WTC11 (cell line): ENCODE measurements around the gene NOG. TPM values are rescaled to one million over a fixed set of nuclear protein-coding genes. Genes with fewer than 3 reads are reported as not detected.

Experiments
- ATAC-seq: fragments of 200-7000 bp; cut with Tn5 transposase; 2 replicates; pipeline ENCODE4 v1.10.0; 2021; ENCODE audit warnings: mild to moderate bottlenecking, moderate library complexity
- CTCF ChIA-PET: fragments of 300-600 bp; sonication (Branson Sonifier 250); formaldehyde crosslinking; loops from one replicate; lab custom pipeline; 2021; ENCODE audit warnings: antibody characterized with exemption; lab: Charles Lee
- POLR2A ChIA-PET: fragments of 350-600 bp; sonication (Branson Sonifier 250); formaldehyde crosslinking; loops from one replicate; lab custom pipeline; 2021; ENCODE audit warnings: antibody characterized with exemption; lab: Charles Lee
- DNase-seq: peaks from one replicate; pipeline ENCODE4 v3.0.0; 2021; ENCODE audit warnings: low spot score
- H3K27ac Mint-ChIP-seq: 2 replicates; pipeline ENCODE4 v1.8.0; 2021; ENCODE audit warnings: mixed read lengths
- H3K27me3 Mint-ChIP-seq: 2 replicates; pipeline ENCODE4 v1.8.0; 2021; ENCODE audit warnings: low read depth, mild to moderate bottlenecking, moderate library complexity, mixed read lengths
- H3K36me3 Mint-ChIP-seq: 2 replicates; pipeline ENCODE4 v1.8.0; 2021; ENCODE audit warnings: mixed read lengths
- H3K4me1 Mint-ChIP-seq: 2 replicates; pipeline ENCODE4 v1.8.0; 2022; ENCODE audit warnings: mixed read lengths
- H3K4me3 Mint-ChIP-seq: 2 replicates; pipeline ENCODE4 v1.8.0; 2021; ENCODE audit warnings: mild to moderate bottlenecking, moderate library complexity, mixed read lengths
- H3K9me3 Mint-ChIP-seq: 2 replicates; pipeline ENCODE4 v1.8.0; 2021; ENCODE audit warnings: mixed read lengths
- E2F4 ChIP-seq: sonication (generic); formaldehyde crosslinking; IDR thresholded peaks from 2 replicates; pipeline ENCODE4 v1.8.1; 2022; ENCODE audit warnings: low read depth, mild to moderate bottlenecking, moderate library complexity, missing genetic modification reagents, borderline replicate concordance
- ELF4 ChIP-seq: sonication (generic); formaldehyde crosslinking; IDR thresholded peaks from 2 replicates; pipeline ENCODE4 v1.8.1; 2022; ENCODE audit warnings: low read depth, mild to moderate bottlenecking, moderate library complexity, missing genetic modification reagents
- HMGA2 ChIP-seq: fragments of 250-450 bp; sonication (Bioruptor Pico); IDR thresholded peaks from 2 replicates; pipeline ENCODE4 v1.4.0; 2021; ENCODE audit warnings: mild to moderate bottlenecking, moderate library complexity
- MAX ChIP-seq: sonication (generic); formaldehyde crosslinking; IDR thresholded peaks from 2 replicates; pipeline ENCODE4 v1.8.0; 2022; ENCODE audit warnings: mild to moderate bottlenecking, missing genetic modification reagents
- PRDM15 ChIP-seq: sonication (generic); formaldehyde crosslinking; IDR thresholded peaks from 2 replicates; pipeline ENCODE4 v1.8.0; 2022; ENCODE audit warnings: missing genetic modification reagents
- TCF7 ChIP-seq: sonication (generic); formaldehyde crosslinking; IDR thresholded peaks from 2 replicates; pipeline ENCODE4 v1.8.0; 2022; ENCODE audit warnings: mild to moderate bottlenecking, low read depth, missing genetic modification reagents, moderate library complexity
- TEAD1 ChIP-seq: sonication (generic); formaldehyde crosslinking; IDR thresholded peaks from 2 replicates; pipeline ENCODE4 v1.8.0; 2022; ENCODE audit warnings: mild to moderate bottlenecking, missing genetic modification reagents
- ZNF281 ChIP-seq: sonication (generic); formaldehyde crosslinking; IDR thresholded peaks from 2 replicates; pipeline ENCODE4 v1.8.0; 2023; ENCODE audit warnings: mild to moderate bottlenecking, missing genetic modification reagents
- ZNF317 ChIP-seq: sonication (generic); formaldehyde crosslinking; IDR thresholded peaks from 2 replicates; pipeline ENCODE4 v1.8.1; 2023; ENCODE audit warnings: low read depth, mild to moderate bottlenecking, moderate library complexity, missing genetic modification reagents, borderline replicate concordance
- ZNF425 ChIP-seq: fragments of 250-450 bp; sonication (Bioruptor Pico); conservative IDR thresholded peaks from 2 replicates; pipeline ENCODE4 v1.9.0; 2021; ENCODE audit warnings: mild to moderate bottlenecking
- total RNA-seq: library from RNA; stranded (reverse); gene quantifications from 3 replicates; pipeline ENCODE4 v1.2.3, GENCODE V29; 2021

NOG gene
- total RNA-seq, 1 experiment from 2014 or later, result 1.2 TPM

GRCh38 chr17:56601591-56601990 lies 8.1 kb downstream of the NOG start:
- H3K4me1 Mint-ChIP-seq, result peaks cover 16% of the 10 kb centered on the region
- no peak overlapping the region for H3K4me3 Mint-ChIP-seq
- H3K36me3 Mint-ChIP-seq, result no peaks in the 10 kb centered on the region
- peaks cover 27% of the 10 kb centered on the region for H3K27me3 Mint-ChIP-seq
- no peak for TF ChIP-seq E2F4
- ChIA-PET CTCF (interaction anchor here (1.7 to 2.2 kb wide), 2 partner anchors 8 to 28 kb away, joined by 6 read pairs; partner anchors contain the start of gene NOG), POLR2A (no interaction called here)
- H3K9me3 Mint-ChIP-seq, result no peaks in the 10 kb centered on the region
- no peak for ATAC-seq
- no peak overlapping the region for H3K27ac Mint-ChIP-seq
- no peak for DNase-seq

GRCh38 chr17:56602292-56603130 lies 9.0 kb downstream of the NOG start:
- H3K36me3 Mint-ChIP-seq, result no peaks in the 10 kb centered on the region
- H3K4me1 Mint-ChIP-seq, result peaks cover 16% of the 10 kb centered on the region
- POLR2A ChIA-PET, result no interaction called here
- no peaks in the 10 kb centered on the region for H3K9me3 Mint-ChIP-seq
- H3K4me3 Mint-ChIP-seq, result no peak overlapping the region
- DNase-seq (no peak), ATAC-seq (no peak)
- H3K27ac Mint-ChIP-seq, result no peak overlapping the region
- TF ChIP-seq ZNF281 (CRISPR knock-in tag) (no peak), TCF7 (no peak), ZNF317 (no peak), ELF4 (CRISPR knock-in tag) (no peak), ZNF425 (no peak), TEAD1 (CRISPR knock-in tag) (no peak), PRDM15 (CRISPR knock-in tag) (no peak)
- TF ChIP-seq, all 79 proteins: peak for 0
- CTCF ChIA-PET, result interaction anchor here (0.6 to 2.2 kb wide), 5 partner anchors 9 to 177 kb away, joined by 3 to 7 read pairs (median 6); partner anchors contain the start of gene NOG
- H3K27me3 Mint-ChIP-seq, result peaks cover 22% of the 10 kb centered on the region

GRCh38 chr17:56603486-56604238 lies 10.2 kb downstream of the NOG start:
- POLR2A ChIA-PET, result no interaction called here
- CTCF ChIA-PET, result interaction anchor here (1.1 to 2.2 kb wide), 3 partner anchors 12 to 176 kb away, joined by 3 to 6 read pairs (median 5); no protein-coding TSS in a partner anchor
- no peak for TF ChIP-seq MAX (CRISPR knock-in tag)
- TF ChIP-seq HMGA2 (CRISPR knock-in tag), result no peak
- no peaks in the 10 kb centered on the region for H3K36me3 Mint-ChIP-seq
- H3K9me3 Mint-ChIP-seq, result no peaks in the 10 kb centered on the region
- H3K27ac Mint-ChIP-seq, result no peak overlapping the region
- ATAC-seq (no peak), DNase-seq (no peak)
- peaks cover 12% of the 10 kb centered on the region for H3K27me3 Mint-ChIP-seq
- H3K4me1 Mint-ChIP-seq, result peaks cover 5% of the 10 kb centered on the region
- no peak overlapping the region for H3K4me3 Mint-ChIP-seq
